Measurements from ENCODE around the gene RTTN.

RTTN gene

GRCh38 chr18:70024093-70024492, 181.4 kb downstream of the RTTN start:
- DNase-seq (ENCODE audit: low spot score), result no peak

- DNase-seq (ENCODE audit: low spot score), result no peak
These were observed 182.9 kb downstream of the RTTN start for GRCh38 chr18:70022636-70023035.

DNA sequence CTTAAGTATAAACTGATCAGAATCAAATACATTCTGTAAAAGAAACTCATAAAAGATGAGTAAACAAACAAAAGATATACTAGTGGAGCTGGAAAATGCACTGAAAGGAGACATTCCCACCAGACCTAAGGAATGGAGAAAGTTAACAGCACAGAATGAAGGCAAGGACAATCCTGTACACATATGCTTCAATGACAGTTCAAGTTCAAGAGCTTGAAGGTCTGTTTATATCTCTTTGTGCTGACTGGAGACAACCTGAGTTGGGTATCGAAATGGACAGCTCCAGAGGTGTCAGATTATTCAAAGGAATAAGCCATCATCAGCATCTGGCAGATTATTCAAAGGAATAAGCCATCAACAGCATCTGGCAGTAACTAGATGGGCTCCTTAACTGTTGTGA, 184.0 kb downstream of the RTTN start:
- no peak for DNase-seq (ENCODE audit: low spot score)

- no peak for DNase-seq (ENCODE audit: low spot score)
These were observed 184.4 kb downstream of the RTTN start for GRCh38 chr18:70021043-70021442.

DNA sequence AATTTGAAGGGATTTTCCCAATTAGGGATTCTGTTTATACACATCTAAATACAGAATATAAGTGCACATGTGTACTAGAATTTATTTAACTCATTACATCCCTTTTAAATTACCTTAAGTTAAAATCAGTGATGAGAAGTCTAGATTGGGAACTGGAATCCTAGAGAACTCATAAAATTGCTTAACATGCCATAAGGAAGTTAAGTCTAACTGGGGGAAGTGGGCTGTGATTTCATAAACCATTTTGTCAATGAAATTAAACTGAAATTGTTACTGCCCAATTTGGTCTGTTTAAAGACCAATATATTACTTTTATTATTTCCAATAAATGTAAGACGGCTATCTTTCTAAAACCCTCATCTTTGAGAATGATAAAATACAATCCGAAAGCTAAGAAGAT, 185.5 kb downstream of the RTTN start:
- no peak for DNase-seq (ENCODE audit: low spot score)

GRCh38 chr18:70019136-70019535, 186.4 kb downstream of the RTTN start:
- no peak for DNase-seq (ENCODE audit: low spot score)

GRCh38 chr18:70015127-70015526, 190.4 kb downstream of the RTTN start:
- no peak for DNase-seq (ENCODE audit: low spot score)

DNA sequence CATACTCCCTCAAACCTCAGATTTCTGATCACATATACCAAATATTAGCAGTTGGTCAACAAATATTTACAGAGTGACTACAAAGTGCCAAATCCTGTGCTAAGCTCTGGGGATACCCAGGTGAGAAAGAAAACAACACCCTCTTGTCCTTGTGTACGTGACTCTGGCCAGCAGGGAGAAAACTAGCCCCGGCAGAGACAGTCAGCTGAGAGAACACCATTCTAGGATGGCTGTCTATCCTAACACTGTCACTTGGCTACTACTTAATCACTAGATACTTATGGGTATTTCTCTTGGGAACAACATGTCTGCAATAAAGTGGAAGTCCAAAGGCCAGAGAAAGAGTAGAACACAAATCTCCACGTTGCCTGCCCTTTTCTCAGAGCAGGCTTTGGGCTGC, 199.9 kb downstream of the RTTN start:
- no peak for DNase-seq (ENCODE audit: low spot score)

GRCh38 chr18:70004696-70005095, 200.8 kb downstream of the RTTN start:
- no peak for DNase-seq (ENCODE audit: low spot score)

GRCh38 chr18:69999656-70000055, 205.8 kb downstream of the RTTN start:
- DNase-seq (ENCODE audit: low spot score), result no peak

GRCh38 chr18:69998523-69998987, 206.9 kb downstream of the RTTN start:
- DNase-seq (ENCODE audit: low spot score), result no peak

GRCh38 chr18:69996951-69997798, 208.3 kb downstream of the RTTN start:
- no peak for DNase-seq (ENCODE audit: low spot score)

DNA sequence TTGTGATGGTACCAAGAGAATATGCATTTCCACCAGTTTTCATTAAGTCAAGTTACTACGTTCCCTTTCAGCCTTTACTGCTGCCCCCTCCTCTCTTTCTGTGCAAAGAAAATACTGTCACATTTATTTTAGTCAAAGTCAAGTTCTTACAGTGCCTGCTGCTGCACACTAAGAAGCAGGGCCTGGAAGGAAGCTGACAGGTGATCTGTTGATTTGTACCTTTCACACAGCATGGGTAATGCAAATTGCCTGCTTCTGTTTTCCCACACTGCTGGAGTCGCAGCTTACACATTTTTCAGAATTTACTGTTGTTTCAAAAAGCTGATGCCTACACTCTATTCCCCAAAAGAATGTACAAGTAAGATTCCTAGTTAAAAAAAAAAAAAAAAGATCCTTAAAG, 209.1 kb downstream of the RTTN start:
- no peak for DNase-seq (ENCODE audit: low spot score)

- no peak for DNase-seq (ENCODE audit: low spot score)
These were observed 209.7 kb downstream of the RTTN start for GRCh38 chr18:69995774-69996173.

- no peak for DNase-seq (ENCODE audit: low spot score)
These were observed 212.7 kb downstream of the RTTN start for GRCh38 chr18:69992776-69993175.

GRCh38 chr18:69987870-69988269, 217.6 kb downstream of the RTTN start:
- no peak for DNase-seq (ENCODE audit: low spot score)

- DNase-seq (ENCODE audit: low spot score), result no peak
These were observed 220.2 kb downstream of the RTTN start for GRCh38 chr18:69985239-69985638.

- no peak for DNase-seq (ENCODE audit: low spot score)
These were observed 223.1 kb downstream of the RTTN start for GRCh38 chr18:69982417-69982816.

- no peak for DNase-seq (ENCODE audit: low spot score)
These were observed 223.5 kb downstream of the RTTN start for GRCh38 chr18:69981948-69982347.

- no peak for DNase-seq (ENCODE audit: low spot score)
These were observed 224.3 kb downstream of the RTTN start for GRCh38 chr18:69980982-69981804.

- no peak for DNase-seq (ENCODE audit: low spot score)
These were observed 225.0 kb downstream of the RTTN start for GRCh38 chr18:69980509-69980908.

DNA sequence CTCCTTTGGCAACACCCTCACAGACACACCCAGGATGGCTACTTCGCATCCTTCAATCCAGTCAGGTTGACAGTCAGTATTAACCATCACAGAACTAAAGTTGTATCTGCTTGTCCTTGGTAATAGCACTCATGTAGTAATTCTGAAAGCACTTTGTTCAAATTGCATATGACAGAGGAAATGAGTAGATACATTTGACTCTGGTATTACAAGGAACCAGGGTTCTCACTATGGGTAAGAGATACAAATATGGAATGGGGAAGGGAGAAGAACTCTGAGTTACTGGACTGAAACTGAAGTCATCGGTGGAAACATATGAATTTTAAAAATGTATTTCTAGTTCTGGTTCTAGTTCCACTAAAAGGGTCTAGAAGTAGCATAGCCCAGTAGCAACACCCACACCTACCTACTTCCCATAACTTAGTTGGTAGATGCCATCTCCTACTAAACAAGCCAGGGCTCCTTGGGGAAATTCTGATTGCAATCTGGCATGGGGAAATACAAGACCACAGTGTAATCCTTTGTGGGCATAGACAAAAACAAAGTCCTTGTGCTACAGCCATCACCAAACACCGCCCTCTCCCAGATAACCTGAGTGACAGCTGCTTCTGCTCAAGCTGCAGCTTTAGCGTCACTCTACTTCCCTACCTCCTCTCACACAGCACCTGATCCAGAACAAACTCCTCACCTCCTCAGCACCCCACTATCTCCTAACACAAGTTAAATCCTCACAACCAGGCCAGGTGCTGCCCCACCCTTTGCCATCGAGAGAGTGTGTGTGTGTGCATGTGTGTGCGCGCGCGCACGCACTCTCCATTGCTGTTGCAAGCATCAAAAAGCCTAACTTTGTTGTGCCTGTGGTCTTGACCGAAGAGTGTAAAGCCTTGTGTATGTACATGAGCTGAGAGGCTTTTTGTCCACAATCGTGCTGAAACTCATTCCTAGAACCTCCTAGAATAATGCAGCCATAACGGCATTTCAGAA, 226.5 kb downstream of the RTTN start:
- DNase-seq (ENCODE audit: low spot score), result no peak

Data from CD4-positive, alpha-beta T cell treated with Interleukin-2 at 100 ng/mL for 4 hours (primary cell).